GM18907 (cell line): Measurements from ENCODE around the gene PLD1.
"Not testable (repeated sequence)": the region's sequence is repeated elsewhere in the genome, so short reads cannot be mapped to it uniquely, and the experiment has no call there.

Experiments
- ATAC-seq: cut with Tn5 transposase; IDR thresholded peaks from one replicate; pipeline ENCODE4 v1.9.1; 2021; ENCODE audit warnings: mild to moderate bottlenecking, moderate library complexity; ENCODE audit not compliant: unreplicated experiment

Gene PLD1, protein sequence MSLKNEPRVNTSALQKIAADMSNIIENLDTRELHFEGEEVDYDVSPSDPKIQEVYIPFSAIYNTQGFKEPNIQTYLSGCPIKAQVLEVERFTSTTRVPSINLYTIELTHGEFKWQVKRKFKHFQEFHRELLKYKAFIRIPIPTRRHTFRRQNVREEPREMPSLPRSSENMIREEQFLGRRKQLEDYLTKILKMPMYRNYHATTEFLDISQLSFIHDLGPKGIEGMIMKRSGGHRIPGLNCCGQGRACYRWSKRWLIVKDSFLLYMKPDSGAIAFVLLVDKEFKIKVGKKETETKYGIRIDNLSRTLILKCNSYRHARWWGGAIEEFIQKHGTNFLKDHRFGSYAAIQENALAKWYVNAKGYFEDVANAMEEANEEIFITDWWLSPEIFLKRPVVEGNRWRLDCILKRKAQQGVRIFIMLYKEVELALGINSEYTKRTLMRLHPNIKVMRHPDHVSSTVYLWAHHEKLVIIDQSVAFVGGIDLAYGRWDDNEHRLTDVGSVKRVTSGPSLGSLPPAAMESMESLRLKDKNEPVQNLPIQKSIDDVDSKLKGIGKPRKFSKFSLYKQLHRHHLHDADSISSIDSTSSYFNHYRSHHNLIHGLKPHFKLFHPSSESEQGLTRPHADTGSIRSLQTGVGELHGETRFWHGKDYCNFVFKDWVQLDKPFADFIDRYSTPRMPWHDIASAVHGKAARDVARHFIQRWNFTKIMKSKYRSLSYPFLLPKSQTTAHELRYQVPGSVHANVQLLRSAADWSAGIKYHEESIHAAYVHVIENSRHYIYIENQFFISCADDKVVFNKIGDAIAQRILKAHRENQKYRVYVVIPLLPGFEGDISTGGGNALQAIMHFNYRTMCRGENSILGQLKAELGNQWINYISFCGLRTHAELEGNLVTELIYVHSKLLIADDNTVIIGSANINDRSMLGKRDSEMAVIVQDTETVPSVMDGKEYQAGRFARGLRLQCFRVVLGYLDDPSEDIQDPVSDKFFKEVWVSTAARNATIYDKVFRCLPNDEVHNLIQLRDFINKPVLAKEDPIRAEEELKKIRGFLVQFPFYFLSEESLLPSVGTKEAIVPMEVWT

DNA sequence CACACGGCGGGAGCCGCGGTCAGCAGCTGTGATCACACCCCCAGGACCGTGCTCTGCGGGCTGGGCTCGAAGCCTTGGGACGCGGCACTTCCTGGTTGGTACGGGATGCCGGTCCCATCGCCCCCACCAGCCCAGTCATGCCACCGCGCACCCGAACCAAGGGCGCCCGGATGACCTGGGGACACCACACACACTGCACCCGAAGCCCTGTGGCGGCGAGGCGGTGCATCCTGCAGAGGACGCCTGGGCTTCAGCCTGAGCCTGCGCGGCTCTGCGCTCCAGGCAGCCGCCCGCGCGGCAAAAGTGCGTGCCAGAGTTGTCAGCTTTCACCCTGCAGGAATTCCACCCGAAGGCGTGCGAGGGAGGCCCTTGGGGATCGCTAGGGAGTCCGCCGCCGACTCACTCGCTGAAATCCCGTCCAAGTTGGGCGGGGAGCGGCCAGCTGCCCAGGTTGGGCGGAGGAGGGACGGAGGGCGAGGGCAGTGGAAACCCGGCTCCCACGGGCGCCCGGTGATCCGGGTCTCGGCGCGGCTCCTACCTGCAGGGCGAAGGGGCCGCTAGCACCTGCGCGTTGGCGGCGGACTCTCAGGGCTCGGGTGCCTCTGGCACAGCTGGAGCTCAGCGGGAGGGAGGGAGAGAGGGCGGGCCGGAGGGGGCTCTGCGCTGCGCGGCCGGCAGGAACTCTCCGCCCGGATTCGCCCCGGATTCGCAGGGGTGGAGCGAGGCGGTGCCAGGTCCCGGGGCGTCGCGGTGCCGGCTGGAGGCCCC is at the start of gene PLD1:
PLD1 (minus strand) TSS at position 623 of the 768 bp plus-strand sequence. CDS start 72,432 bp downstream, outside the sequence.
- peak; percentile 63 for ATAC-seq

DNA sequence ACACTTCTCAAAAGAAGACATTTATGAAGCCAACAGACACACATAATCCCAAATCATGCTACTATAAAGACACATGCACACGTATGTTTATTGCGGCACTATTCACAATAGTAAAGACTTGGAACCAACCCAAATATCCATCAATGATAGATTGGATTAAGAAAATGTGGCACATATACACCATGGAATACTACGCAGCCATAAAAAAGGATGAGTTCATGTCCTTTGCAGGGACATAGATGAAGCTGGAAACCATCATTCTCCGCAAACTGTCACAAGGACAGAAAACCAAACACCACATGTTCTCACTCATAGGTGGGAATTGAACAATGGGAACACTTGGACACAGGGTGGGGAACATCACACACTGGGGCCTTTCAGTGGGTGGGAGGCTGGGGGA is 48.5 kb upstream of the PLD1 start:
- ATAC-seq = not testable (repeated sequence)

DNA sequence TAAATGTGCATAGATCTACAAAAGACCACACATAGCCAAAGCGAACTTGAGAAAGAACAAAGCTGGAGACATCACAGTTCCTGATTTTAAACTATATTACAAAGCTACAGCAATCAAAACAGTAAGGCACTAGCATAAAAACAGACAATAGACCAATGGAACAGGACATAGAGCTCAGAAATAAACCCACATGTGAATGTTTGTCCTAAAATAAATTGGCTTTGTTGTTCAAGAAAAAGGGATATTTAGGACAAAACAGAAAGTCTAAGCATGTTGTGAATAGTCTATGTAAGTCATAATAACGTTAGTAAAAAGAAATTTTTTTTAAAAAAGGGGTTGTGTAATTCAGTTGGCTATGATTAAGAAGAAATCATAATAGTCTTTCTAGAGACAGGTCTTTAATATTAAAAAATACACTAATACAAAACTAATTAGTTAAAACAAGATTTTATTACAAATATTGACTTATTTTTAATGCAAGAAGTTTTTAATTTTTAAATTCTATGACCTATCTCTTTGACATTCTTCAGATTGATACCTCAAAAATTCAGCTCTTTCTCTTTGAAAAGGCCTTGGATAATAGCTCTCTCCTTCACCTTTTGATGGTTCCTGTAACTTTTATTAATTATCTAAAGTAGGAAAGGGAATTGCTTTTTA is 44.5 kb upstream of the PLD1 start:
- no peak for ATAC-seq

DNA sequence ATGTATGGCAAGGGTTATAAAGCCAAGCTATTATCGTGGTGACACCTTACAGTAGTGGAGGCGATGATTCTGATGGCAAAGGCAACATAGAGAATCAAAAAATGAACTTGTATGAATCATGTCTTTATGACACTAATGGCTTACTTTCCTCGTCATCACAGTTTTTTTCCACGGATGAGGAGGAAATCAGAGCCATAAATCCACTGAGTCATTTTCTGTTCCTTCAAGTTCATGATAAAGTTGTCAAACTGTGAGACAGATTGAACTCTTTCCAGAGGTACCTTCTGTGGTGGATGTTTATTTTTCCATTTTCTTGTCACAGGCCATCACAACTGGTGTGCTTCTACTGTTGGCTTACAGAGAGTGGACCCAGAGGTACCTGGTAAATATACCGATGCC is 41.4 kb upstream of the PLD1 start:
- no peak for ATAC-seq

DNA sequence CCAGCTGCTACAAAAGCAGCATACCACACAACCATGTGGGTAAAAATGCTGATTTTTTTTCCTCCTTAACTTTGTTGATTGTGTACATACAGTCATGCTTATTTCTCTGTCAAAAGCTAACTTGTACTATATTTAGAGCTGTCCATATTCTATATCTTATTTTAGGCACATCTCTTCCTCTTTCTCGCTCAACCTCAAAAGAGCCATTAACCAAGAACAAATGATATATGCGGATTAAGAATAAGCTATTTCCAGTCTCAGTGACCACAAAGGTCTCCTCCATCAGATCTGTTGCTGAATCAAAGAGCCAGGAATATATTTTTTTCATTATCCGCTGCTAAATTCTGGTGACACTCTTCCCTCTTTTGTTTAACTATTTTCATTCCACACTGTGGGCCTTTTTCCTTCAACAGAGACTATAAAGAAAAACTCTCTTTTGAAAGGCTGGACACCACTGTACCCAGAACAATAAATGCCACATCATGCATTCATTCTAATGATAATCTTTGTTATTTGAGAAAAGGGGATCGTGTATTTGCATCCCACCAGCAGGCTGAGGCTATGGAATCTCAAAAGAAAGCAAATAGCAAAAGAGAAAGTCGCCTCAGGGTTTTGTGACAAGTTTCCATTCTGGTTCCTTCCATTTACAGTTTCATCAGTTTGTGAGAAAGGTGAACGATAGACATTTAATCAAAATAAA is 40.8 kb upstream of the PLD1 start:
- no peak for ATAC-seq

DNA sequence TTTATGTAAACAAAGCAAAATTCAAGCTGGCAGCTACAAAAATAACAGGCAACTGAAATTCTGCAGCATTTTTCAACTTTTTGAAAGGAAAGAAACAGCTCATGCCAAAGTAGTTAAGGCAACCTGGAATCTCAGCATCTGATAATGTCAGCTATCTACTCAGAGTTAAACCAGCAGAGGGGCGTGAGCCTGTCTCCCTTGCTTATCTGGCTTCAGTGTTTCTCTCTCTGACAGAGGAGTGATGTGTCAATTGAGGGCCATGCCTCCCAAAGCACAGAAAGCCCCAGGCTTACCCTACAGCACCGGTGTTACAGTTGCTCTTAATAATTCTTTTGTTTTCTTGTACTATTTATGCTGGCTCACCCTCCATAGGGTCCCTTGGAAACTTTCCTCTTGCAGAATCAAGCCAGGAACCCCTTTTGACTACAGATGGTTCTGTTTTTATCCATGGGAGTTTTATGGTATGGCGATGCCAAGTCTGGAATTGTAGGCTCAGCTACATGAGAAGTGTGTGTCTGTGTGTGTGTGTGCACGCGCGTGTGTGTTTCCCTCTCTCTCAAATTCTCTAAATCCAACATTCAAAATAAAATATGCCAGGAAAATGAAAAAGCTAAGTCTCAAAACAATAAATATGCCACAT is 40.2 kb upstream of the PLD1 start:
- no peak for ATAC-seq

DNA sequence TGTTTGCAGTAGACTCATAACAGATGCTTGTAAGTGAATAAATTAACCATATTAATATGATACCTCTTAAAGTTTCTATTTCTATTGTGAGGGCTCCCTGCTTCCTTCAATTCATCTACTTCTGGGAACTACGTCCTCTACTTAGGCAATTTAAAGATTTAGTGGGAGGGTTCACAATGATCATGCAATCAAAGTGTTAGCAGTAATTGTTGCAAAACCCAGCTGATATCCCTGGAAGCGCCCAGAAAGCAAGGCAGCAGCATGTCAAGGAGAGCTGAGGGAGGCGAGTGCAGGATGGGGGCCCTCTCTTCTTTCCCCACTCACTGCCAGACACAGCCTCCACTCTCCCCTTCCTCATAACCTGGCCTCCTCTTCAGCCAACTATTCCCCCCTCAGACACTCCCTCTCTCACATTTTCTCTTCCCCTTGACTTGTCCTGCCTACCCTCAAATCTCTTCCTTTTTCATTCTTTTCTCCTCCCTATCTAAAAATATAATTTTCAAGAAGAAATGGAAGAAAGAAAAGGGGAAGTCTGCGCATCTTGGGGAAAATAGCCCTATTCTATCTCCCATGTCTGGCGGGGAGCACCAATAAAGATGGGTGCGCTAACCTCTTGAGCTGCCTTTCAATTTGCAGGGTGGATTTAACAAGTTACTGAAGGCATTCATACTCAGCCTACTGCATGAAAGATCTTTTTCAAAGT is 39.5 kb upstream of the PLD1 start:
- no peak for ATAC-seq

DNA sequence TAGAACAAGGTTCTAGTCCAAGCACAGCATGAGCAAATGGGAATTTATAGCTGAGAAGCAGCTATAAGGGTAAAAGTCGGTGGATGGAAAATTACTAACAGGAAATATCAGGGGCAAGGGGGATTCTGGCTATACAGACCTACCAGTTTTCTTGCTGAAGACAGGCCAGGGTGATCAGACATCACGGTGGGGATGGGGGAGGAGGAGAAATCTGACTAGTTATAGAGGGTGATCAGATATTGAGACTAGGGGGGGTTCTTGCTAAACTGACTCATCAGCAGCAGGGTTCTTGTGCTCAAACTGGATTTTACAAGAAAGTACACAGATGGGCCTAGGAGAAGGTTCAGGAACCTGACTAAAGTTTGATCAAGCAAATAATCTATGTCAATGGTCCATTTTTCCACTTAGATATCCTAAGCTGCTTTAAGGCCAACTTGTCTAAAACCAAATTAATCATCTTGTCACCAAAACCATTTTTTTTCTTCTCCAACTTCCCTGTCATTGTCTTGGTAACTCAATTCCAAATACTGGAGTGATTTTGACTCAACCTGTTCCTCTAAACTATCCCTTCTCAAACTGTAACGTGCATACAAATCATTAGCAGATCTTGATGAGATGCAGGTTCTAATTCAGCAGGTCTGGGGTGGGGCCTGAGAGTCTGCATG is 37.4 kb upstream of the PLD1 start:
- no peak for ATAC-seq

DNA sequence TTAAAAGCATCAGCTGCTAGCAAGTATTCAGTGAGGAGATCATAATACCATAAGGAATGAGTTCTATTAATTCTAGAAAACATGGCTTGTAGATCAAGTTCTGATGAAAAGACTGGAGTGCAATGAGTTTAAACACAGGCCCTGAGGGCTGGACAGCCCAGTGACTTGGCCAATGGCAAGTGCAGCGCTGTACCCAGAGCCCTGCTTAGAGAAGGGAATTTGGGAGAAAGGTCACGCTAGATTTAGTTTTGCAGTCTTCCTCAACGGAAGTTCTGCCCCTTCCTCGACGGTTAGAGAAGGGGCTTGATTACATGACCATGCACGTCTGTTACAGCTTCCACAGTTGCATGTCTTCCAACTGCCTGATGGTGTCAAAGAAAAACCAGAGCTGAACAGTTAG is 36.9 kb upstream of the PLD1 start:
- no peak for ATAC-seq

DNA sequence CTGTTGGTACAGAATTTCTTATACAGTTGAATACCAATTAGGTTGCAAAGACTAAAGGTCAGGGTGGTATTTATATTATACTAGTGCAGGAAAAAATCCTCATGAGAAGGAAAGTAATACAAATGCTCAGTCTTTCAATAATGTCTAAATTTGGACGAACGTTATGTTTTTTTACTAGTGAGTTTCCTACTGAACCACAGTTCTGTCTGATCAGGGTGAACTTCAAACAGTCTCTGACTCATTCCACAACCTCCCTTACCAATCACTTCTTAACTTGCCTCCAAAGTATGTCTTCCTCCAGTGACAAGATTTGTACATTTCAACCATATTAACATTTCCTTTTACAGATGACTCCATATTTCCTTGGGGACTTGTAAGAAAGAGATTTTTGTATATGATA is 36.3 kb upstream of the PLD1 start:
- peak; percentile 98 for ATAC-seq

DNA sequence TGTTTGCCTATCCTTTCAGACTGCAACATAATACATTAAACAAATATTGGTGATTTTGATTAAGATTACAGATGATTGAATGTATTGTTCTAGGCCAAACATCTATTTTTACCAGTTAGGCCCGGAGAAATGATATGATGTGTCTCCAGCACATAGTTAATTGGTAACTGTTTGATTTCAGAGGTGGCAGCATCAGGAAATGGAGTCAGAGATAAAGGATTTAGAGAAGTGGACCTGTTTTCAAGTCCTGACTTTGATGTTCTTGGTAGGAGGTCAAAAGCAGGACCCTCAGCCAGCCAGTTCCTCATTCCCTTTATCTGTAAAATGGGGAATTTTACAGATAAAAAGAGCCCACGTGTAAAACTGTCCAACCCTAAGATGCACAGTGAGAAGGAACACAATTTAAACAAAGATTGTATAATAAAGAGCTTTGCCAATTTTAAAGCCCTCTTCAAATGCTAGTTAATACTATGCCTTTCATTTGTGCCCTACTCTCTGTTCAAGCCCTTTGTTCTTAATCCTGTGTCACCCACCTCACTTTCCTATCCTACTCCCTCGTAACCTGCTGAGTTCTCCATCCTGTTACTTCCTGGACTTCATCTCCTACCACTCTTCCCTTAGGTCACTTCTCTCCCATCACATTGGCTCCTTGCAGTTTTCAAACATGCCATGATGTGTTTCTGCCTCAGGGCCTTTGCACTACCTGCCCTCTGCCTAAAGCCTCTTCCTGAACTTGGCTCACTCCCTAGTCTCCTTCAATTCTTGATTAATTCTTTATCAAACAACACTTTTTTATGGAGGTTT is 35.4 kb upstream of the PLD1 start:
- no peak for ATAC-seq

DNA sequence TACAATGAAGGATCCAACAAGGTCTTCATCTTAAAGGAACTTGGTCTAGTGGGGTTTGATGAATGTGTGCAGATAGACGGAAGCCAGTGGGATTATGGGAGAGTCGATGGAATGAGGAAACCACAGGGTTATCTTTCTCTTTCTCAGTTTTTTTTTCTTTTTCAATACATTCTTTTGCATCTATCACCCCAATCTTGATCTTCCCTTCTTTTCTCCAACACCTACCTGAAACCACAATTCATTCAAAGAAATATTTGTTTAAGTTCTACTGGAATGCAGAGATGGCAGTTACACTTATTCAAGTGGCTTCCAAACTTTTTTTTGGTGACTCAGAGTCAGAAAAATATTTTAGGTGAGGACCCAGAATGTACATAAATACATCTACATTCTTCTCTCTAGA is 34.6 kb upstream of the PLD1 start:
- ATAC-seq = no peak

DNA sequence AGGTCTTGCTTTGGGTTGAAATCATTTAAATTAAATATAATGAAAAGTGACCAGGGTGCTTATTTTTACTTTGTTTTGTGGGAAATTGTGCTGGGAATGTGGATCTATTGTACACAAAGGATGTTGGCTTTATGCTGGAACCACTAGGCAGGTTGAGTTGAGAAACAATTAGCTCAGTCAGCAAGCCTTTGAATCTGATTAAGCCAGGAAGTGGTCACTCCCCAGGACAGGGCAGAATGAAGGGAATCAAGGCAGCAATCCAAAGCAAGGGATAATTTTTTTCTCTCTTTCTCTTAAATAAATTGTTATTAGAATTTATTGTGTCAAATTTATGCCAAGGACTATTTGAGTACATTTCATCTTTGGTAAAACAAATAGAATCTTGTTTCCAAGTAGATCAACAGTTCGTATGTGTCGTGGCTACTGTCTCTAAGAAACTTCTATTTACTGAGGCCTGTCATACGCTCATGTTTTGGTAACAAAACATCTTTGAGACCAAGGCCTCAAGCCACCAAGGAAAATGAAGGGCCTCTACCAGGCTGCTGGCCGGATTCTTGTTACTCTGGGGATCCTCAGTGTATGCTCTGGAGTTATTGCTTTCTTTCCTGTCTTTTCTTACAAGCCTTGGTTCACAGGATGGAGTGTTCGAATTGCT is 32.7 kb upstream of the PLD1 start, which contains the start of gene TMEM212:
TMEM212 (plus strand) TSS at position 486 of the 655 bp plus-strand sequence; CDS start at position 521, 35 bp downstream.
- ATAC-seq = no peak

DNA sequence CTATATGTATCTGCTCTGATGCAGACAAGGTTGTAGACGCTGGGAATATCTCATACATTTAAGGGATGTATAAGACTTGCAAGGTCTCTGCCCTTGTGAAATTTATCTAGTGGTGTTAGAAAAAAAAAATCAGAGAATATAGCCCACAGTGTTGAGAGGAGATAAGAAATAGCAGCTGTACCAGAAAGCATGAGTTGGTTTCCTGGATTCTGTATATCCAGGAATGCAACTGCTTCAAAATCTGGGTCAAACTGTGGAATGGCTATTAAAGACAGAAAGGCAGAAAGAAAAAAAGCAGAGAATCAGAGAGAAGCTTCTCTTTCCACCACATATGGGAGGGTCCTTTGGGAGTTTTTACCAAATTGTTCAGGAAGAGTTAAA is 31.3 kb upstream of the PLD1 start:
- ATAC-seq = no peak

DNA sequence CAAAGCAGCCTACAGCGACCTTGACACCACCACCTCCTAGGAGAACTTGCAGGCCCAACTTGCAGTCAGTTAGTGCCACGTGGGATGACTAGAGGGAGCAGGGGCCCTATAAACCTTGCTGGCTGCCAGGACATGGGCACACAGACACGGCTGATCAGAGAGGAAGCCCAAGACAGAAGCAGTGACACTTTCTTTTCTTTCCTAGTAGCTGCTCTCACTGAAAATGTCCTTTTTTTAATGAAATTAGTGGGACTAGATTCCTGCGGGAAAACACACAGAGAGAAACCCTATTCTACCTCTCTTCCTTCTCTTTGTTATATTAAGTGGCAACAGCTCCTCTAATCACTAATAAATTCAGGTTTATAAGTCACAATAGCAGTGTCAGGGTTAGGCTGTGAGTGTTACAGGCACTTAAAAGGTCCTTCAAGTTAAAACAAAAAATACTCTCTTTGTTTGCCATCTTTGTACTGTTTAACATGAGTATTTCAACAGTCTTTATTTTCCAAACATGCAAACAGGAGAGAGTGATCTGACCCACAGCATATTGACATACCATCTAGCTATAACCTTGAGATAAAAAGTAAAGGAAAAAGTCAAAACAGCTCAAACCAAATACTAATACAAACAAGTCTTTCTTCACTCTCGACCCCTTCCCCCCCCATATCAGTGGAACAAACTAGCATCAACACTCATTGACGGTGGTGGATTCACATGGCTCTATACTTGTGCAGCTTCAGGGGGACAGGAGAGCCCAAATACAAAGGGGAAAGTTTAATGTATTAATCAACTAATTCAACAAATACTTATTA is 30.7 kb upstream of the PLD1 start:
- ATAC-seq = no peak

DNA sequence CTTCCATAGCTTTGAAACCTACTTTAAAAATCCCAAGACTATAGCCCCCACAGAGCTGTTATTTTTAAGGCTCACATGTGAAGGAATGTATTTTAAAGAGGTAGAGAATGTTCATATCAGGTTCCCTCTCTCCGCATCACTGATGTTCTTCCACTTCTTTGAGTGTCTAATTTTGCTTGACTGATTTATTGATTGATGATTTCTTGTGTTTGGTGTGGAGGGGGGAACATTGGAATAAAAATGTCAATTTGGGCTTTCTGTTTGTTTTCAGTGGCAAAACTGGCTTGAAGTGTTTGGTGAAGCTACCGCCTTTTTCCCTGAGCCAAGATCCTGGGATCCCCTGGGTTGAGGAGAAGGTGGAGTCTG is 30.1 kb upstream of the PLD1 start:
- ATAC-seq = no peak
